Measurements from ENCODE around the gene MAPRE3. TPM values are rescaled to one million over a fixed set of nuclear protein-coding genes. Genes with fewer than 3 reads are reported as not detected.
A peak's percentile ranks its signal among the peaks of the same experiment; 100 is the strongest.

The MAPRE3 gene
- total RNA-seq, 1 experiment from 2014 or later, result 1.6 TPM

GRCh38 chr2:26948800-26949199, 21.6 kb upstream of the MAPRE3 start:
- DNase-seq (ENCODE audit: low read depth), result no peak

DNA sequence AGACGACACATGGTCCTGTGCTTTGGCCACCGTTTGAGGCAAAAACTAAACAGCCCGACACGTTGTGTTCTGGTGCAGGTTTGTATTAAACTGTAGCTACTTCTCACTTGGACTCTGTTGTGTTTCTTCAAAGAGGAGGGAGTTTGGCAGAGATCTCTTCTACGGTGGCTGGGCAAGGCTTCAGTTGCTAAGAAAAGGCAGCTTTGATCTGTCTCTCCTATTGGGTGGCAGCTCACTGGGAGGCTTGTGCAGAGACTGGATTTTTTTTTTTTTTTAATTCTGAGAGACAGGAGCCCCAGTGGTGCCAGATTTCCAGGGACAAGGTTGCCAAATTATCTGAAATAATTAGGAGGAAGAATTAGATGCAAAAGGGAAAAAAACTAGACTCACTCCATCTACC, 20.2 kb upstream of the MAPRE3 start:
- no peak for DNase-seq (ENCODE audit: low read depth)

- DNase-seq (ENCODE audit: low read depth), result no peak
Measured at GRCh38 chr2:26951236-26951635, 19.2 kb upstream of the MAPRE3 start.

DNA sequence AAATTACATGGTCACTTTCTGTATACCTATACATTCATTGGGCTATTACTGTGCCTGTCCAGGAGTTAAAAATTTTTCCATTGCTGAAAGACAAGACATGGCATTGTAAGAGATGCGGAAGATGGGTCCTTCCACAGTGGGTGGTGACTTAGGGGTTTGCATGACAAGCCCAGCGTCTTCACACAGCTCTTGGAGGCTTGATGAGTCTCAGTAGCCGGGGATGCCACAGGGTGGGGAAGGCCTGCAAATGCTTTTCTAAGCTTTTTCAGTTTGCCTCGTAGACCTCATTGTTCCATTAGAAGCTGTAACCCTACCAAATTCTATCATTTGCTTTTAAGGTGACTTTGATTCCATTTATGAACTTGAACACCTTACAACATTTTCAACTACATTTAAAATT, 18.1 kb upstream of the MAPRE3 start:
- no peak for DNase-seq (ENCODE audit: low read depth)

DNA sequence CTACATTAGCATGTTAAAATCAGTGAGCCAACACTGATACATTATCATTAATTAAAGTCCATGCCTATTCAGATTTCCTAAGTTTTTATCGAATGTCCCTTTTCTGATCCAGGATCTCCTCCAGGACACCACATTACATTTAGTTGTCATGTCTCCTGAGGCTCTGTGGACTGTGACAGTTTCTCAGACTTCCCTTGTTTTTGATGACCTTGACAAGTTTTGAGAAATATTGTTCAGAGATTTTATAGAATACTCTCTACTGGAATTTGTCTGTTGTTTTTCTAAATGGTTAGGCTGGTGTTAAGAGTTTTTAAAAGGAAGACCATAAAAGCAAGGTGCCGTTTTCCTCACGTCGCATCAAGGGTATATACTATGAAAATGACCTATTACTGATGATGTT, 16.3 kb upstream of the MAPRE3 start:
- DNase-seq (ENCODE audit: low read depth), result no peak

DNA sequence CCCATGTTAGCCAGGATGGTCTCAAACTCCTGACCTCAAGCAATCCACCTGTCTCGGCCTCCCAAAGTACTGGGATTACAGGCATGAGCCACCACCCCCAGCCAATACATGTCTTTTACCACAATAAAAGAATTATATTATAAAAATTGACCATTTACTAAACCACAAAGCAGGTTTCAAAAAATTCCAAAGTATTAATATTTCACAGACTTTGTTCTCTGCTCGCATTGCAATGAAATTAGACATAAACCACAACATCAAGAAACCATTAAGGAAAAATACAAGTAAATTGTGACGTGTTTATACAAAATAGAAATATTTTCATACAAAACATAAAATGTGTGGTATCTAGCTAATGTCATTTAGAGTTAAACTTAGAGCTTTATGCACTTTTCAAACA, 13.4 kb upstream of the MAPRE3 start:
- DNase-seq (ENCODE audit: low read depth), result no peak

DNA sequence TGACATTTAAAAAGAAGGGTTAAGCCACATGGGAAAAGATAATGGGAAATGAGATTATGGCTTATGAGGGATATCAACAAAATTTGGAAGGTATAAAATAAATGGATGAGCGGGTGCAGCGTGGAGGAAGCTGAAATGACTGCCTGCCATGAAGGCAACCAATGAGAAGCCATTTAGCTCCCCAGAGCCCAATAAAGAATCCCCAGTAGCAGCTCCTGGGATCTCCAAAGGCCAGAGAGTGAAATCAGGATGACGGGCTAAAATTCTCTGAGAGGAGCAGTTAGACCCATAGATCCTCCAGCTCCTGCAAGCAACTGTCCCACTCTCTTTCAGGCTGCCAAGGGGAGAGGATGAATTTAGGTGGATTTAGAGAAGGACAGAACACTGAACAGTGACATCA, 12.9 kb upstream of the MAPRE3 start:
- DNase-seq (ENCODE audit: low read depth), result no peak

- no peak for DNase-seq (ENCODE audit: low read depth)
Measured at GRCh38 chr2:26959331-26959730, 11.1 kb upstream of the MAPRE3 start.

DNA sequence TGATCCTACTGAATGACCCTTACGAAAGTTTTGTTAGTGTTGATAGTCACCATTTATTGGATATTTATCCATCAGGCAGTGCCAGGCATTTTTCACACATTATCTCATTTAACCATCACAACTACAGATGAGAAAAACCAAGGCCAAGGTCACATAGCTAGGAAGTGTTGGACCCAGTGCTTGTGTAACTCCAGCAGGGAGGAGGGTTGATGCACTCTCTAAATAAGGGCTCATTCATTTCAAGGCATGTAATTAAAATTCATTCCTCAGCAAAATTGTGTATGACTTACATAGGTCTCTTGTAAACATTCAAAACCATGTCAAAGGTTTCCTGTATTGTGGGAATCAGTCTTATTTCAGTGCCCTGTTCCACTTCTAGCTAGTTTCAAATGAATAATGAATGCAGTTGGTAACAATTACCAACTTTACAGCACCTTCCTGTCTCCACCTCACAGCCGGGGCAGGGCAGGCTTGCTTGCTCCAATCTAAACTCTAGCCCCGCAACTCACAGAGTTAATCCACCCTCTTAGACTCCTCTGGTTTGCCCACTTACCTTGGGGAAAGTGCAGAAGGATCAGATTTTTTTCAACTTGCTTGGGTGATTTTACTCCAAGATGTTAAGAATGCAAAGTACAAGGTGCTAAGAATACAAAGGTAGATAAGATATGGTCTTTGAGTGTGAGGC, 5.8 kb upstream of the MAPRE3 start:
- no peak for DNase-seq (ENCODE audit: low read depth)

DNA sequence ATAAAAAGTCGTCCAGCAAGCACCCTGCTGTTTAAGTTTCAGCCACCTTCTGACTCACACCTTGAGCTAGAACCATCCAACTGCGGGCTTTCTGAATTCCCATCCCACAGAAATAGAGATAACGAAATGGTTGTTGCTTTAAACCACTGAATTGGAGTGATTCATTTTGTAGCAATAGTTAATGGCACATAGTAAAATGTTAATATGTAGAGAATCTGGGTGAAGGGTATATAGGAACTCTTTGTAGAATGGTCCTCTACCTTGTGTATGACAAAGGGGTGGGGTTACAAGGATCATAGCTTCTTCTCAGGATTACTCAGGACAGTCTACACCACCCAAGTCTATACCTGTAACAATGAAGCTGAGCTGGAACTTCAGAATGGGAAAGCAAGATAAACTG, 2.4 kb upstream of the MAPRE3 start:
- DNase-seq (ENCODE audit: low read depth), result no peak

GRCh38 chr2:26969077-26969844, 1.2 kb upstream of the MAPRE3 start:
- DNase-seq (ENCODE audit: low read depth), result no peak

- DNase-seq (ENCODE audit: low read depth), result no peak
Measured at GRCh38 chr2:26970928-26971627, 641 bp downstream of the MAPRE3 start.

GRCh38 chr2:26971911-26972786, 1.7 kb downstream of the MAPRE3 start:
- DNase-seq (ENCODE audit: low read depth), result no peak

DNA sequence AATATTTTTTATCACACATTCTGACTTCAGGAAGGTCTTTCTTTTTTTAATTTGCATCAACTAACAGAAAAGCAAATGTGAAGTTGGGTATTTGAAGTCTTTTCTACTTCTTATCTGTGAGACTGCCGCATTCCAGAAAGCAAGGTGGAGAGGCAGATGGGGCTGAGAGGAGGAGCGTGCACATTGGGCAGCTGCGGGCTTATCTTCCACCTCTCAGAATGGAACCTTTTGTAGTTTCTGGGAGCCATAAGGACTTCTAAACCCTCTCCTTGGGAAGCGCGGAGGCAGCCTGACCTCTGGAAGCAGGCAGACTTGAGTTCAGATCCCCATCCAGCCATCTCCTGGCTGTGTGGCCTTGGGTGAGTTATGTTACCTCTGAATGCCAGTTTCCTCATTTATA, 3.9 kb downstream of the MAPRE3 start:
- no peak for DNase-seq (ENCODE audit: low read depth)

- DNase-seq (ENCODE audit: low read depth), result no peak
Measured at GRCh38 chr2:26975102-26975501, 4.7 kb downstream of the MAPRE3 start.

DNA sequence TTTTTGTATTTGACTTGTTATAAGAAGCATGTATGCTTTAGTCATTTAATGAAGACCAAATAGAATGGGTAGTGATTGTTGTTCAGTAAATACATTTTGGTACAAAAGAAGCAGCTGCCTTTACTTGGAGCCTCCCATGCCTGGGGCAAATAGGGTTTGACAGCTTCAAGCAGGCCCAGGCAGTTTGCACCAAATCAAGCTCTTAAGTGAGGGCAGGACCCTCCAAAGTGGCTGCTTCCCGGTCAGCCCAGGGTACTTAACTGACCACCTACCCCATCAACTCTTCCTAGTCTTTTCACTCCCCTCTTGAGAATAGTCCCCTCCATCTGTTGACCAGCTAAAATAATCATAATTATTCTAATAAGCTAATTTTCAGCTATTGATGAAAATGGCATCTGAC, 5.2 kb downstream of the MAPRE3 start:
- no peak for DNase-seq (ENCODE audit: low read depth)

GRCh38 chr2:26976237-26976636, 5.8 kb downstream of the MAPRE3 start:
- peak; percentile 67 for DNase-seq (ENCODE audit: low read depth)

DNA sequence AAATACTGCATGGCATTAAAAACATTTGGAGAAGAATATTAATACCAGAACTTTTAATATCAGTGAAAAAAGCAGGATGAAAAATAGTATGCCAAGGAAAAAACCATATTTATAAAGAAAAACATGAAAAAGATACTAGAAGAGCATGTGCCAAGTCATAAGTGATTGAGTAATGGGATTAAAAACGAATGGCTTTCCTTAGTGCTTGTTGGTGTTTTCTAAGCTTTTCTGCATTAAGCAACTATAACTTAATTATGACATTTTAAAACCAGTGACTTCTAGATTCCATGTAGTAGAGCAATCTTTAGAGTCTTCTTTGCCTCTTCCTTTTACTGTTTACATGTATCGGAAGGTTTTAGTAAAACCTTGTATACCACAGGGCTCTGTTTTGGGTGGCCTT, 6.6 kb downstream of the MAPRE3 start:
- DNase-seq (ENCODE audit: low read depth), result no peak

DNA sequence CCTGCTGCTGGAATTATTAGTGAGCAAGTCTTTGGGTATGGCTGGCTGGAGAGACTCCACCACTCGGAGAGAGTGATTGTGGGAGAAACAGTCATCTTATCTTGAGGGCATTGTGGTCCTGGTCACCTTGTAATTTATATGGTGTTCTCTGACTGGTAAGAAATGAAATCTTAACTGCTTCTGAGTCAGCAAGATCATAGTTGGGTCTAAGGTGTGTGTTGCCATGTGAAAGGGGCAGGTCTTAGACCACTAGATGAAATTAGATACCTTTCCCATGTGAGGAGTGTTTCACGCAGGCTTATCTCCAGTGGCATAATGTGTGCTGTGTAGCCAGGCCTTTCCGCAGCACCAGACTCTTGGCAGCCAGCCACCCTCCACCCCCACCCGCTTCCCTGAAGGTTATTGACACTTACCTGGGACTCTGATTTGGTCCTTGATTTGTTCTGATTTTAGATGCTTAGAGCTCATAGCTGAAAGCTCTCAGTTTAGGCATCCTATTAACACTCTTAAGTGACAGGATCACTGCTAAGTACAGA, 7.7 kb downstream of the MAPRE3 start:
- peak; percentile 41 for DNase-seq (ENCODE audit: low read depth)

- no peak for DNase-seq (ENCODE audit: low read depth)
Measured at GRCh38 chr2:26979741-26980140, 9.3 kb downstream of the MAPRE3 start.

DNA sequence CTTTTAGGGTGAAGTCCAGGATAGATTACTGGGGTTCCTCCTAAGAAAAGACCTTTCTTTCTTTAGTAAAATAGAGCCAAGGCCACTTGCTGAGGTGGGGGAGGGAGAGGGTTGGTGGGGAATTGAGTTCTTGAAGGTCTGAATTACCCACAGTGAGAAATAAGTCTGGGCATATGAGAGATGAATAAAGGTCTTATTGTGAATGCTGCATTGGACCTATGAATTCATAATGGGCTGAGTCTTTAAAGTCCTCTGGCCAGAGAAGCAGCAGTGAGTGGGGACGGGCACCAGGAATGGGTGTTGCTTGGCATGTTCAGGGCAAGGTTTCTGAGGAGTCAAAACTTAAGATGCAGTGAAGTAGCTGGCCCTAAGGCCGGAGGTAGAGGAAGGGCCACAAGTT, 10.5 kb downstream of the MAPRE3 start:
- no peak for DNase-seq (ENCODE audit: low read depth)
